Activated T-cell treated with anti-CD3 and anti-CD28 coated beads for 4 hours (primary cell): ENCODE results near the gene FAM50B.

Source experiments
- DNase-seq: peaks from one replicate; pipeline ENCODE4 v3.0.0-alpha.2; 2020

The FAM50B gene

GRCh38 chr6:3898265-3898994 is 49.3 kb downstream of the FAM50B start:
- no peak for DNase-seq

- no peak for DNase-seq
Measured at GRCh38 chr6:3899061-3899460, 49.9 kb downstream of the FAM50B start.

- DNase-seq, result no peak
Measured at GRCh38 chr6:3899970-3900439, 50.8 kb downstream of the FAM50B start.
